ENCODE measurements around the gene IL10RB. TPM values are rescaled to one million over a fixed set of nuclear protein-coding genes. Genes with fewer than 3 reads are reported as not detected.

IL10RB gene
- total and polyA plus RNA-seq, 2 donors (not counting 1 experiment from before 2014, with no cell fraction given): 29.3 to 32.5 TPM

GRCh38 chr21:33345751-33346238 lies 79.6 kb downstream of the IL10RB start:
- CTCF ChIA-PET: interaction anchor here (0.6 to 6.3 kb wide), 5 partner anchors 15 to 150 kb away, joined by 3 to 39 read pairs (median 4); no protein-coding TSS in a partner anchor
- H3K36me3 ChIP-seq (replicated peaks in 1 of 2; ENCODE audit: control extremely low read depth in 1 of 2, control insufficient read depth in 1 of 2, extremely low read depth in 1 of 2, insufficient read depth in 2 of 2, low read length in 1 of 2): peaks cover 15 to 91% of the 10 kb centered on the region in 2 experiments
- no peak for DNase-seq
- H3K4me3 ChIP-seq (ENCODE audit: control extremely low read depth in 1 of 5, extremely low read depth in 1 of 5, insufficient read depth in 1 of 5, low read depth in 2 of 5, low read length in 4 of 5): no peak overlapping the region
- 100% methylated on average over 3 of the region's 5 CpGs for WGBS (ENCODE audit: insufficient coverage)
- no peak overlapping the region for H3K9ac ChIP-seq (ENCODE audit: low read length)
- H3K9me3 Mint-ChIP-seq (ENCODE audit: insufficient read depth): no peaks in the 10 kb centered on the region
- peaks cover 66% of the 10 kb centered on the region for H3K79me2 ChIP-seq (ENCODE audit: control insufficient read depth, insufficient read depth, low read length)
- POLR2A ChIA-PET: interaction anchor here (0.5 kb wide), 1 partner anchor 43 kb away, joined by 4 read pairs; no protein-coding TSS in a partner anchor
- H3K4me2 ChIP-seq (replicated peaks; ENCODE audit: low read depth, low read length, poor library complexity, severe bottlenecking): no peak overlapping the region
- no peaks in the 10 kb centered on the region for H3K27me3 Mint-ChIP-seq
- no peak for ATAC-seq (ENCODE audit: low read depth)
- H3K27ac Mint-ChIP-seq: peak overlapping the region; percentile 17
- intact Hi-C loops (cut with micrococcal nuclease): loop anchor here (2.0 kb wide), 1 partner anchor 13 kb away; no protein-coding TSS in a partner anchor
- TF ChIP-seq CTCF (IDR thresholded peaks at IDR 0.05) (no peak), EZH2 (IDR thresholded peaks at IDR 0.05; ENCODE audit: borderline replicate concordance, insufficient read depth, low read depth, low read length, poor library complexity, severe bottlenecking) (no peak)
- H3K4me3 Mint-ChIP-seq: no peak overlapping the region
- no peak overlapping the region for H2AFZ ChIP-seq (ENCODE audit: insufficient read depth, low read depth, low read length, poor library complexity, severe bottlenecking)
- no peaks in the 10 kb centered on the region for H3K27me3 ChIP-seq (replicated peaks in 1 of 4; ENCODE audit: control extremely low read depth in 1 of 4, control insufficient read depth in 3 of 4, insufficient read depth in 4 of 4, low read length in 3 of 4)
- H3K4me1 ChIP-seq (ENCODE audit: control insufficient read depth in 2 of 2, insufficient read depth in 2 of 2, low read length in 2 of 2): peaks cover 8 to 10% of the 10 kb centered on the region in 2 donors
- no peaks in the 10 kb centered on the region for H3K9me3 ChIP-seq (ENCODE audit: control extremely low read depth in 1 of 3, control insufficient read depth in 2 of 3, insufficient read depth in 1 of 3, low read length in 2 of 3)
- peaks cover 5% of the 10 kb centered on the region for H4K20me1 ChIP-seq (ENCODE audit: control insufficient read depth, insufficient read depth, low read length, poor library complexity, severe bottlenecking)
- peaks cover 18% of the 10 kb centered on the region for H3K4me1 Mint-ChIP-seq
- peak overlapping the region in 1 of 2 donors; percentile 30 for H3K27ac ChIP-seq (ENCODE audit: low read length in 2 of 2)

Other genes with a start within 250 kb of the IL10RB start
- gene OLIG2, start 240.4 kb upstream of the IL10RB start, total RNA-seq: not detected in 2 replicates
- gene OLIG2, start 240.4 kb upstream of the IL10RB start, polyA plus RNA-seq: not detected in 2 replicates
- gene OLIG1, start 196.2 kb upstream of the IL10RB start, total RNA-seq: not detected in 2 replicates
- 0.33 TPM in 1 of 2 replicates, not detected in the other for gene OLIG1, start 196.2 kb upstream of the IL10RB start, polyA plus RNA-seq
- gene IFNAR2, start 36.4 kb upstream of the IL10RB start, total RNA-seq: 45.0 and 52.2 TPM in 2 replicates
- gene IFNAR2, start 36.4 kb upstream of the IL10RB start, polyA plus RNA-seq: 33.0 and 33.2 TPM in 2 replicates
- 55.7 and 57.7 TPM in 2 replicates for gene IFNAR1, start 58.6 kb downstream of the IL10RB start, total RNA-seq
- 14.8 and 71.7 TPM in 2 replicates for gene IFNAR1, start 58.6 kb downstream of the IL10RB start, polyA plus RNA-seq
- gene IFNGR2, start 137.0 kb downstream of the IL10RB start, total RNA-seq: 93.9 and 108 TPM in 2 replicates
- 85.2 and 96.0 TPM in 2 replicates for gene IFNGR2, start 137.0 kb downstream of the IL10RB start, polyA plus RNA-seq
- gene TMEM50B, start 213.6 kb downstream of the IL10RB start, total RNA-seq: 79.0 and 79.5 TPM in 2 replicates
- 52.6 and 88.4 TPM in 2 replicates for gene TMEM50B, start 213.6 kb downstream of the IL10RB start, polyA plus RNA-seq
- gene DNAJC28, start 225.3 kb downstream of the IL10RB start, total RNA-seq: 2.4 and 2.5 TPM in 2 replicates
- gene DNAJC28, start 225.3 kb downstream of the IL10RB start, polyA plus RNA-seq: 0.17 and 0.30 TPM in 2 replicates